GM18909 (cell line): ENCODE data around the gene FBXW11.
"Not testable (repeated sequence)": the region's sequence is repeated elsewhere in the genome, so short reads cannot be mapped to it uniquely, and the experiment has no call there.

Source experiments
- ATAC-seq: cut with Tn5 transposase; IDR thresholded peaks from one replicate; pipeline ENCODE4 v1.9.1; 2021; ENCODE audit warnings: mild to moderate bottlenecking; ENCODE audit not compliant: unreplicated experiment, poor library complexity

FBXW11 gene

GRCh38 chr5:172020110-172020786, 13.8 kb upstream of the FBXW11 start:
- ATAC-seq = not testable (repeated sequence)

GRCh38 chr5:172015346-172015745, 8.9 kb upstream of the FBXW11 start:
- no peak for ATAC-seq

DNA sequence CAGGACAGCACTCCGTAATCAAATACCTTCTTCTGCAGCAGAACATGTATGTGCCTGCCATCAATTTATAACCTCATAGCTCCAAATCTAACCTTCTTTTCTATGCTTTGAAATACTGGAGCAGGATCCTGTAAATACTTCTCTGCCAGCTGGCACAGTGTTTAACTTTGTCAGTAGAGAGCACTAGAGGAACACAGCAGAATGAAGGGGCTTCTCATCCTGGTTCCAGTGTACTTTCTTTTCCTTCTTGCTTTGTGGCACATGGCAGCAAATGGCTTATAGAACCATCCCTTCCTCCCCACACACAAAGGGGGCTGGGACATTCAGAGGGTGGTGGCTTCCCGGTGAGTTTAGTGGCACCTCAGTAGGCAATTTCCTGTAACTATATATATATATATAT, 3.8 kb upstream of the FBXW11 start:
- no peak for ATAC-seq

DNA sequence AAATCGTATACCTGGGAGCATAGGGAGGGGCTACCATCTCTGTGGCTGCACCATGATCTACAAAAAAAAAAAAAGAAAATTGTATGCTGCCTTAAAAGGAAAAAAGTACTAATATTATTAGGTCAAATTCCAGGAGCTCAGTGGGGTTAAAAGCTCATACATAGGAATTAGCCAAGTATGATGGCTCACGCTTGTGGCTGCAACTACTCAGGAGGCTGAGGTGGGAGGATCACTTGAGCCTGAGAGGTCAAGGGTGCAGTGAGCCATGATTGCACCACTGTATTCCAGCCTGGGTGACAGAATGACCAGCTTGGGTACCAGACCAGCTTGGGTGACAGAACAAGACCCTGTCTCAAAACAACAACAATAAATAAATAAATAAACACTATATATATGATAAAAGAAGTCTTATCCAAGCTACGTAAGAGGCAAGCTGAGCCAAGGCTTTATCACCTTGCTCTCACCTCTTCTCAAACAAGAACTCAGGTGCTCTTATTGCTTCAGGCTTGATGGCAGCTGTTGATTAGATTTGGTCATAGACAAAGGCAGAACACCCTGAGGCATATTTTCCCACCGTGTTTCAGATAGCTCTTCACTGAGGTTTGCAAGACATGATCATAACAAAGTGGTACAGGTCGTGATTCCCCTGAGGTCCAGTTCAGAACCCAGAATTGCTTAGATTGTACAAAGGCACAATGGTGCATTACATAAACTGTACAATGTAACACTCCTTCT, 3.3 kb upstream of the FBXW11 start:
- ATAC-seq = no peak

DNA sequence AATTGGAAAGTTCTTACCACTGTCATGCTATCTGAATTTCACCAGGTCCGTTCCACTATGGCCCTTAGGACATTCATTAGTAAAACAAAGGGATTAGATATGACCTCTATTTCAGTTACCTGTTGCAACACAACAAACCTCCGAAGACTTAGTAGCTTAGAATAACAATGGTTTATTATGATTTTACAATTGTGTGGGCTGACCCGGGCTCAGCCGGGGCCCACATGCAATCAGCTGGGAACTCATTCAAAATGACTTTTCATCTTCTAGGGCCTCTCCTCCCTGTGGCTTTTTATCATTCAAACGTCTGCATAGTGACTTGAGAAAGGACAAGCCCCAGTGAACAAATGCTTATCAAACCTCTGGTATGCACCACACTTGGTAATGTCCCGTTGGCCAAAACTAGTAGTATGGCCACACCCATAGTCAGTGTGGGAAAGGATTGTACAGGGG, 2.3 kb upstream of the FBXW11 start:
- no peak for ATAC-seq

GRCh38 chr5:172008111-172008455, 1.6 kb upstream of the FBXW11 start:
- no peak for ATAC-seq

GRCh38 chr5:172007175-172008110, 1.0 kb upstream of the FBXW11 start:
- ATAC-seq = no peak

DNA sequence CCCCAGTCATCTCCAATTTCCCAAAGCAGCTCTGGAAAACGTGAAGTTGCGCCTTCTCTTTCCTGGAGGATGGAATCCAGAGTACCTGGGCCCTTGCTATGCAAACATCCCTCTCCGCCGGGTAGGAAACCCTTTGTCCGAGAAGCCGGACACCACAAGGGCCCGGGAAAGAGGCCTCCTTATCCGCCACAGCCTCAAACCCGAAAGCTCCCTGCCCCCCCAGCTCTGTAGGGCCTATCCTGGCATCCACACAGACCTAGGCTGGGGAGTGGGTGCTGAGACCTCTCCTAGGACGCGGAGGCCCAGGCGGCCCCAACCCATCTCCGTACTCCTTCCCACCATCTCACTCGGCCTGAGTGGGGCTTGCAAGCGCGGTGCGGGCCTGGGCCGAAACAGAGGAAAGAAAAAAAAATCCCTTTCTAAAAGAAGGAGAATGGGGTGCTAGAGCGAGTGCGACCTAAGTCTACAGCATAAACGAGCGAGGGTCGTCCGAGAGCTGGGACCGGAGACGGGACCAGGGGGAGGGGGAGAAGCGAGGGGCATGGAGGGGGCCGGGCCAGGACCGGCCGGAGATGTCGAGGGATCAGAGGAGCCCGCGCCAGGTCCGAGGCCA, 624 bp downstream of the FBXW11 start:
- peak; percentile 9 for ATAC-seq

- ATAC-seq = no peak
These were observed 1.6 kb downstream of the FBXW11 start for GRCh38 chr5:172004824-172005237.

GRCh38 chr5:172003746-172004145, 2.7 kb downstream of the FBXW11 start:
- ATAC-seq = no peak

DNA sequence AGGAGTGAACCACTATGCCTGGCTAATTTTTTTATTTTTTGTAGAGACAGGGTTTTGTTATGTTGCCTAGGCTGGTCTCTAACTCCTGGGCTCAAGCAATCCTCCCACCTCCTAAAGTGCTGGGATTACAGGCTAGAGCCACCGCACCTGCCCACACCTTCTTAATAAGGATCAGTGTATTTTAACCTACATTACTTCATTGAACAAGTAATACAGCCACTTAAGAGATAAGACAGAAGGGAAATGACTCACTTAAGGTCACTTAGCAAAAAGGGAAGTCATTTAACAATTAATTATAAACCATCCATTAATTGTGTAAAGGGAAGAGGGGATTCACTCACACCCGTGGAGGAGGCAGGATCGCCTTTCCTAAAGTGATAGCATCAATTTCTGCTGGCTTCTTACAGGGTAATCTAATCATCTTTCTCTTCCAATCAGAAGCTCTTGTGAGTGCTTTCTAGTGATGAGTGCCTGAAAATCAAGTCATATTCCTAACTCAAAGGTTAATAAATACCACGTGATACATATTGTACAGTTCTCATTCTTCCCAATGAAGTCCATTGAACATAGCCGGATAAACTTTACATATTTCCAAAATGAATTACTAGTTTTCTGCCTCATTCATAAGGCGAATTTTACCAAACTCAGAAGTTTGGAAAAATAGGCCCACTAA, 3.5 kb downstream of the FBXW11 start:
- ATAC-seq = no peak

- no peak for ATAC-seq
These were observed 4.1 kb downstream of the FBXW11 start for GRCh38 chr5:172002310-172002709.

DNA sequence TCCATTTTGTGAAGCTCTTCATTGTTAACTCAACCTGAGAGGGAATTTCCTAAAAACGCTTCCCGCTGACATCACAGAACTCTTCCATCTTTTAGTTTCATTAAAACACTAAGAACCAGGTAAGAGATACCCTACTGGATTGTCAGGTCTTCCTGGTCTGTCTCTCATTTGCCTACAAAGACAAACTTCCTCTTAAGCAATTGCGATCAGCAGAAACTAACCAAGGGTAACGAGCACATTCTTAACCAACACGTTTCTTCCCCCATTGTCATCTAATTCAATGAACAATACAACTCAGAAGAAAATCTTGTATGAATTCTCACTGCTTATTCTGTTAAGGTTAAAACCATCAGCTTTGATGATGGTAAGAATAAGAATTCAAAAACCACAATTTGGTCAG, 6.6 kb downstream of the FBXW11 start:
- ATAC-seq = no peak

- ATAC-seq = no peak
These were observed 7.3 kb downstream of the FBXW11 start for GRCh38 chr5:171999100-171999499.

DNA sequence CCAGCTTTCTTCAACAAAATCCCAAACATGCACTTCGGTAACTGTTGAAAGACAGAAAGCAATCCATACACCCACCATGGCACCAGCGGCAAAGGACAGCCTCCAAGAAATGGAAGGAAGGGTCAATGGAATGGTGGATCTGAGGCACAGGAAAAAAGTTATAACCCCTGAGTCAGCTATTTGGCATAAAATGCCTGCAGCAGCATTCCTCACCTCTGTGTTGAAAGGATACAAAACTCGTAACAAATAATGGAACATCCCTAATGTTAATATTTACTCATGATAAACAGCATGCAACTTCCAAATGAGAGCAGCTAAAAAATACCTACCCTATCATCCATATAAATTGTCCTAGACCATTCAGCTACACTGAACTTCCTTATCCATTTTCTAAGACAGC, 9.4 kb downstream of the FBXW11 start:
- ATAC-seq = no peak

DNA sequence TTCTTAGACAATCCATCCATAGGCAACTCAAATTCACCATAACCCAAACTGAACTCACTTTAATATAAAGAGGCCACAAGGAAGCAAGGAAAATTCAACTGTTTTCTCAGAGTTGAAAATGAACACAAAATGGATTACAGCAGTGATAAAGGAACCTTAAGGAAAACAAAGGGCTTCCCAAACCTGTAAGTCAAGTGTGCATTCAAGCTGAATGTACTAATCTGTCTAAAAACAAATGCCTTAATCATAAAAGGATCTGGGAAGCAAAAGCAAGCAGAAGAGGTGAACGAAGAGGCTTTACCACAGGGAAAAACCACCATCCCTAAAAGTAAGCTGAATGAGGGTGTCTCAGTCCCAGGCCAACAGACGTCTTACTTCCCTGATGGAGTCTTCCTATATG, 13.6 kb downstream of the FBXW11 start:
- ATAC-seq = no peak

DNA sequence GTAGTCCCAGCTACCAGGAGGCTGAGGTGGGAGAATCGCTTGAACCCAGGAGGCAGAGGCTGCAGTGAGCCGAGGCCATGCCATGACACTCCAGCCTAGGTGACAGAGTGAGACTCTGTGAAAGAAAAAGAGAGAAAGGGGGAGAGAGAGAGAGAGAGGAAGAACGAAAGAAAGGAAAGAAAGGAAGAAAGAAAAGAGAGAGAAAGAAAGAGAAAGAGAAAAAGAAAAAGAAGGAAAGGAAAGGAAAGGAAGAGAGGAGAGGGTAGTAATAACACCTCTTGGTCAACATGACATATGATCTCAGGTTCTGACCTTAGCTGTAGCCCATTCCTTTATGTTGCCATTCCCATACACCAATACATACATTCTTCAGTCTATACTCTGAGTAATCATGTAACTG, 14.1 kb downstream of the FBXW11 start:
- ATAC-seq = no peak

DNA sequence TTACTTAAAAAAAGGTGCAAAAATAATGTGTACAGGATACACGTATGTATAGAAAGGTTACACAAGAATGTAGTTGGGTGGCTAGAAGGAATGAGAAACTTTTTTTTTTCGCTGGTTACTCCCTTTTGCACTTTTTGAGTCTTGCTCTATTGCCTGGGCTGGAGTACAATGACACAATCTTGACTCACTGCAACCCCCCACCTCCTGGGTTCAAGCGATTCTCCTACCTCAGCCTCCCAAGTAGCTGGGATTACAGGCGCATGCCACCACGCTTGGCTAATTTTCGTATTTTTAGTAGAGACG, 15.8 kb downstream of the FBXW11 start:
- ATAC-seq = no peak

GRCh38 chr5:171989946-171990712, 16.3 kb downstream of the FBXW11 start:
- ATAC-seq = no peak
